Activated B cell treated with CpG ODN at 0.5 μM for 24 hours (primary cell): ENCODE measurements around the gene OR51G2. TPM values are rescaled to one million over a fixed set of nuclear protein-coding genes. Genes with fewer than 3 reads are reported as not detected.
"Not testable (repeated sequence)": the region's sequence is repeated elsewhere in the genome, so short reads cannot be mapped to it uniquely, and the experiment has no call there.

Experiments
- ATAC-seq: fragments of 200-7000 bp; cut with Tn5 transposase; one replicate; pipeline ENCODE4 v1.10.0; 2021; ENCODE audit warnings: low read depth, mild to moderate bottlenecking, moderate library complexity
- CTCF ChIA-PET: fragments of 350-600 bp; sonication (Branson Sonifier 250); formaldehyde crosslinking; loops from one replicate; lab custom pipeline; 2021; ENCODE audit warnings: antibody characterized with exemption; lab: Charles Lee
- POLR2A ChIA-PET: fragments of 350-600 bp; sonication (Branson Sonifier 250); formaldehyde crosslinking; loops from one replicate; lab custom pipeline; 2021; ENCODE audit warnings: antibody characterized with exemption; lab: Charles Lee
- DNase-seq: peaks from one replicate; pipeline ENCODE4 v3.0.0; 2022
- H3K27ac Mint-ChIP-seq: one replicate; pipeline ENCODE4 v1.8.0; 2020; ENCODE audit warnings: mixed read lengths
- H3K27me3 Mint-ChIP-seq: one replicate; pipeline ENCODE4 v1.8.0; 2021; ENCODE audit warnings: mixed read lengths
- H3K36me3 Mint-ChIP-seq: one replicate; pipeline ENCODE4 v1.8.0; 2021; ENCODE audit warnings: low read depth, mixed read lengths
- H3K4me1 Mint-ChIP-seq: one replicate; pipeline ENCODE4 v1.8.0; 2021; ENCODE audit warnings: mixed read lengths
- H3K4me3 Mint-ChIP-seq: one replicate; pipeline ENCODE4 v1.8.0; 2020; ENCODE audit warnings: mild to moderate bottlenecking, mixed read lengths
- H3K9me3 Mint-ChIP-seq: one replicate; pipeline ENCODE4 v1.8.0; 2020; ENCODE audit warnings: mixed read lengths
- CTCF ChIP-seq: fragments of 200-600 bp; IDR thresholded peaks from one replicate; pipeline ENCODE4 v1.8.0; 2022; ENCODE audit warnings: antibody characterized with exemption, mild to moderate bottlenecking
- intact Hi-C: fragments of 100-400 bp; cut with micrococcal nuclease; formaldehyde crosslinking; loops from one replicate; pipeline ENCODE4 v1.15.1; 2024
- total RNA-seq: library from RNA; stranded (reverse); gene quantifications from 2 replicates; pipeline ENCODE4 v1.2.3, GENCODE V29; 2022

The OR51G2 gene
- not detected in 2 replicates for total RNA-seq

- Mint-ChIP-seq H3K4me3 (no peak within 1 kb of the TSS), H3K27ac (no peak within 1 kb of the TSS), H3K9me3 (no peaks in the 10 kb centered on the region), H3K4me1 (no peaks in the 10 kb centered on the region), H3K36me3 (no peaks in the 10 kb centered on the region), H3K27me3 (no peaks in the 10 kb centered on the region)
- intact Hi-C loops = no loop called here
- ATAC-seq (no peak), DNase-seq (no peak)
- TF ChIP-seq CTCF = no peak
- ChIA-PET CTCF (no interaction called here), POLR2A (no interaction called here)
Measured at GRCh38 chr11:4919250-4919649, at the start of gene OR51G2. OR51G2 (minus strand) TSS chr11:4919350; CDS start chr11:4915663, 3,687 bp downstream.

GRCh38 chr11:4962816-4963215 lies 43.7 kb upstream of the OR51G2 start:
- Mint-ChIP-seq H3K9me3 (peaks cover 12% of the 10 kb centered on the region), H3K27ac (no peak overlapping the region), H3K27me3 (peaks cover 3% of the 10 kb centered on the region), H3K36me3 (no peaks in the 10 kb centered on the region), H3K4me3 (no peak overlapping the region), H3K4me1 (no peaks in the 10 kb centered on the region)
- DNase-seq (no peak), ATAC-seq (no peak)
- TF ChIP-seq CTCF = no peak
- intact Hi-C loops = no loop called here
- CTCF ChIA-PET = no interaction called here
- POLR2A ChIA-PET = no interaction called here

GRCh38 chr11:4960877-4961276 lies 41.7 kb upstream of the OR51G2 start:
- intact Hi-C loops = no loop called here
- Mint-ChIP-seq H3K4me3 (no peak overlapping the region), H3K9me3 (peaks cover 12% of the 10 kb centered on the region), H3K4me1 (no peaks in the 10 kb centered on the region), H3K27me3 (peaks cover 3% of the 10 kb centered on the region), H3K36me3 (no peaks in the 10 kb centered on the region), H3K27ac (no peak overlapping the region)
- no peak for DNase-seq
- POLR2A ChIA-PET = no interaction called here
- CTCF ChIA-PET = no interaction called here
- ATAC-seq = no peak
- TF ChIP-seq CTCF = no peak

- ChIA-PET CTCF (no interaction called here), POLR2A (no interaction called here)
- DNase-seq (no peak), ATAC-seq (no peak)
- intact Hi-C loops = no loop called here
- Mint-ChIP-seq H3K36me3 (no peaks in the 10 kb centered on the region), H3K27me3 (no peaks in the 10 kb centered on the region), H3K27ac (no peak overlapping the region), H3K4me1 (no peaks in the 10 kb centered on the region), H3K4me3 (no peak overlapping the region), H3K9me3 (peaks cover 2% of the 10 kb centered on the region)
- no peak for TF ChIP-seq CTCF
Measured at GRCh38 chr11:4957396-4957795, 38.2 kb upstream of the OR51G2 start.

- intact Hi-C loops = not testable (repeated sequence)
Measured at GRCh38 chr11:4955613-4956012, 36.5 kb upstream of the OR51G2 start, which contains the start of gene OR51A2. OR51A2 (minus strand) TSS chr11:4955713; CDS start chr11:4955713, 0 bp downstream.

GRCh38 chr11:4947505-4947904 lies 28.4 kb upstream of the OR51G2 start, which contains the start of gene OR51A4:
OR51A4 (minus strand) TSS chr11:4947605; CDS start chr11:4947100, 505 bp downstream.
- no peak for ATAC-seq
- Mint-ChIP-seq H3K27me3 (peaks cover 2% of the 10 kb centered on the region), H3K9me3 (no peaks in the 10 kb centered on the region), H3K4me1 (no peaks in the 10 kb centered on the region), H3K27ac (no peak within 1 kb of the TSS), H3K36me3 (no peaks in the 10 kb centered on the region), H3K4me3 (no peak within 1 kb of the TSS)
- POLR2A ChIA-PET = no interaction called here
- CTCF ChIA-PET = no interaction called here
- no peak for TF ChIP-seq CTCF
- DNase-seq = no peak
- intact Hi-C loops = no loop called here

More at GRCh38 chr11:4955613-4956012, 36.5 kb upstream of the OR51G2 start, which contains the start of gene OR51A2:
- H3K27me3 Mint-ChIP-seq, H3K36me3 Mint-ChIP-seq, H3K9me3 Mint-ChIP-seq, POLR2A ChIA-PET, H3K4me3 Mint-ChIP-seq, H3K4me1 Mint-ChIP-seq, DNase-seq, CTCF ChIA-PET, ATAC-seq, H3K27ac Mint-ChIP-seq: not testable (repeated sequence)
